SH-SY5Y (cell line): ENCODE measurements around the gene CATSPER4.

ENCODE experiments used
- GATA2 ChIP-seq: IDR thresholded peaks from 2 replicates; pipeline ENCODE4 v1.6.1; 2011; ENCODE audit warnings: mild to moderate bottlenecking, low read depth, low read length
- GATA3 ChIP-seq: IDR thresholded peaks from 2 replicates; pipeline ENCODE4 v1.6.1; 2011; ENCODE audit warnings: low read depth, mild to moderate bottlenecking, low read length, moderate library complexity

DNA sequence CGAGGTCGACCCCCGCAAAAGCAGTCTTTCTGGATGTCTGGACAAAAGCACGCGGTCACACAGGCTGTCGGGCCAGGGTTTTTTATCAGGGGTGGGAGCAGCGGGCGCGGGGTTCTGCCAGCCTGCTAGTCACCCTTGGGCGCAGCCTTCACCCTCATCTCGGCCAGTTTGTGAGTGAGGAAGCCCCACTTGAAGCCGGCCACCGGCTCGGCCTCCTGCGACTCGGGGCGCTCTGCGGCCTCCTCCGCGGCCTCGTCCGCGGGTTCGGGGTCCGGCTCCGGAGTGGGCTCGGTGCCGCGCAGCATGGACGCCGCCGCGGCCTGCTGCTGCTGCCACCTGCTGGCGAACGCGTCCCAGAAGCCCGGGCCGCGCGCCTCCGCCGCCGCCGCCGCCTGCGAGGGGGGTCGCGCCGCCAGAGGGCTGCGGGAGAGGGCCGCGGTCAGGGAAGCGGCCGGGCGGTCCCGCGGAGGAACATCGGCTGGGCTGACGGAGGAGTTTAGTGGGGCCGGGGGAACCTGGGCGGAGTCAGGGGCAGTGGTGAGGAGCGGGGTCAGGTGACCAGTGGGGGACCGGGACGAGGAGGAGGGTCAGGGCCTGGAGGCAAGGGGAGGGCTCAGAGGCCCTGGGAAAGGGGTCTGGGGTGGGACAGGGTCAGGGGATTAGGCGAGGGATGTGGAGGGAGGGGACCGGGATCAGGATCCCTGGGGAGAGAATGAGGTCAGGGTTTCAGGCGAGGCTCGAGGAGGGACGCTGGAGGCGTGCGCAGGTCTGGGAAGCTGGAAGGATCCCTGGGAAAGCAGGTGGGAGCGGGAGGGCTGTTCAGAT, 26.2 kb upstream of the CATSPER4 start:
- TF ChIP-seq GATA3 (no peak), GATA2 (no peak)
